PC-3 (cell line): ENCODE results near the gene KRTAP5-5. TPM values are rescaled to one million over a fixed set of nuclear protein-coding genes. Genes with fewer than 3 reads are reported as not detected.

Experiments used
- ATAC-seq: fragments of 200-7000 bp; cut with Tn5 transposase; 2 replicates; pipeline ENCODE4 v1.9.1; 2020; ENCODE audit warnings: mild to moderate bottlenecking, moderate library complexity
- BruUV-seq: library from RNA; stranded (reverse); fragments of 400-500 nt; replicated peaks from 2 replicates; lab custom pipeline; 2021; lab: Mats Ljungman, UMichigan
- CTCF ChIA-PET: fragments of 300-600 bp; sonication (Branson Sonifier 250); formaldehyde crosslinking; loops from one replicate; lab custom pipeline; 2022; ENCODE audit warnings: antibody characterized with exemption; lab: Charles Lee
- POLR2A ChIA-PET: fragments of 300-600 bp; sonication (Branson Sonifier 250); formaldehyde crosslinking; loops from one replicate; lab custom pipeline; 2022; ENCODE audit warnings: antibody characterized with exemption; ENCODE audit not compliant: unreplicated experiment; lab: Charles Lee
- DNase-seq: peaks from one replicate; pipeline ENCODE4 v3.0.0-alpha.2; 2015
- H2AFZ ChIP-seq: fragments of 300-600 bp; sonication (generic); 2 replicates; pipeline ENCODE4 v1.6.0; 2016; ENCODE audit warnings: antibody characterized with exemption, low read length
- H3F3A ChIP-seq: fragments of 300-600 bp; sonication (generic); one replicate; pipeline ENCODE4 v1.6.0; 2017; ENCODE audit warnings: antibody characterized with exemption, low read length, control low read depth, mild to moderate bottlenecking; ENCODE audit not compliant: unreplicated experiment
- H3K27ac ChIP-seq: fragments of 300-600 bp; sonication (generic); 2 replicates; pipeline ENCODE4 v1.5.1; 2016; ENCODE audit warnings: mild to moderate bottlenecking, low read length
- H3K27me3 ChIP-seq: fragments of 300-600 bp; sonication (generic); 2 replicates; pipeline ENCODE4 v1.6.1; 2016; ENCODE audit warnings: low read length, mixed read lengths
- H3K36me3 ChIP-seq: fragments of 300-600 bp; sonication (generic); 2 replicates; pipeline ENCODE4 v1.6.1; 2016; ENCODE audit warnings: low read depth, mixed run types, low read length, mixed read lengths
- H3K4me1 ChIP-seq: fragments of 300-600 bp; sonication (generic); 2 replicates; pipeline ENCODE4 v1.5.1; 2016; ENCODE audit warnings: low read length; ENCODE audit not compliant: insufficient read depth
- H3K4me2 ChIP-seq: fragments of 300-600 bp; sonication (generic); 2 replicates; pipeline ENCODE4 v1.6.0; 2016; ENCODE audit warnings: low read length
- H3K4me3 ChIP-seq: fragments of 300-600 bp; sonication (generic); 2 replicates; pipeline ENCODE4 v1.5.1; 2016; ENCODE audit warnings: mild to moderate bottlenecking, low read length, mixed read lengths
- H3K79me2 ChIP-seq: fragments of 300-600 bp; sonication (generic); 2 replicates; pipeline ENCODE4 v1.6.1; 2017; ENCODE audit warnings: low read length, mixed read lengths
- H3K9ac ChIP-seq: fragments of 300-600 bp; sonication (generic); 2 replicates; pipeline ENCODE4 v1.6.0; 2016; ENCODE audit warnings: mild to moderate bottlenecking, low read length
- H3K9me2 ChIP-seq: fragments of 300-600 bp; sonication (generic); replicated peaks from 2 replicates; pipeline ENCODE4 v1.6.1; 2016; ENCODE audit warnings: mixed run types, low read length, mixed read lengths
- H3K9me3 ChIP-seq: fragments of 300-600 bp; sonication (generic); 2 replicates; pipeline ENCODE4 v1.6.1; 2016; ENCODE audit warnings: low read length, mixed read lengths
- H4K20me1 ChIP-seq: fragments of 300-600 bp; sonication (generic); 2 replicates; pipeline ENCODE4 v1.6.1; 2016; ENCODE audit warnings: low read length, mixed read lengths
- EZH2 ChIP-seq: fragments of 300-600 bp; sonication (generic); IDR thresholded peaks from one replicate; pipeline ENCODE4 v1.6.1; 2017; ENCODE audit warnings: antibody characterized with exemption, mild to moderate bottlenecking, low read length; ENCODE audit not compliant: unreplicated experiment
- EZH2phosphoT487 ChIP-seq: fragments of 300-600 bp; sonication (generic); IDR thresholded peaks from 2 replicates; pipeline ENCODE4 v1.6.1; 2018; ENCODE audit warnings: mild to moderate bottlenecking, antibody characterized with exemption, low read length, borderline replicate concordance
- intact Hi-C: fragments of 100-400 bp; cut with micrococcal nuclease; formaldehyde crosslinking; loops from 2 replicates; pipeline ENCODE4 v1.9.0; 2023
- total RNA-seq: library from RNA; depleted of rRNA; stranded (reverse); fragments of >200 nt; gene quantifications from 2 replicates; pipeline ENCODE4 v1.2.3, GENCODE V29; 2014
- TF ChIP-seq, protein P1 (sequence below): fragments of 300-600 bp; sonication (generic); conservative IDR thresholded peaks from 2 replicates; pipeline ENCODE4 v1.5.1; 2017; ENCODE audit warnings: antibody characterized with exemption, low read depth, mild to moderate bottlenecking, low read length

Gene KRTAP5-5
- total RNA-seq, 1 experiment from 2014 or later, result not detected

GRCh38 chr11:1618231-1618630 is 11.3 kb upstream of the KRTAP5-5 start:
- H3K79me2 ChIP-seq, result no peaks in the 10 kb centered on the region
- no peak for ATAC-seq
- H3K27ac ChIP-seq, result no peak overlapping the region
- H3K9ac ChIP-seq, result no peak overlapping the region
- peaks cover 32% of the 10 kb centered on the region for H3K27me3 ChIP-seq
- H3K4me3 ChIP-seq, result no peak overlapping the region
- no peak for DNase-seq
- H3K9me2 ChIP-seq, result no peaks in the 10 kb centered on the region
- ChIA-PET CTCF (interaction anchor here (0.7 kb wide), 1 partner anchor 71 kb away, joined by 3 read pairs; no protein-coding TSS in a partner anchor), POLR2A (no interaction called here)
- no TSS peak for BruUV-seq
- no peaks in the 10 kb centered on the region for H4K20me1 ChIP-seq
- no peak for TF ChIP-seq EZH2phosphoT487
- TF ChIP-seq EZH2, result no peak
- TF ChIP-seq, protein P1, sequence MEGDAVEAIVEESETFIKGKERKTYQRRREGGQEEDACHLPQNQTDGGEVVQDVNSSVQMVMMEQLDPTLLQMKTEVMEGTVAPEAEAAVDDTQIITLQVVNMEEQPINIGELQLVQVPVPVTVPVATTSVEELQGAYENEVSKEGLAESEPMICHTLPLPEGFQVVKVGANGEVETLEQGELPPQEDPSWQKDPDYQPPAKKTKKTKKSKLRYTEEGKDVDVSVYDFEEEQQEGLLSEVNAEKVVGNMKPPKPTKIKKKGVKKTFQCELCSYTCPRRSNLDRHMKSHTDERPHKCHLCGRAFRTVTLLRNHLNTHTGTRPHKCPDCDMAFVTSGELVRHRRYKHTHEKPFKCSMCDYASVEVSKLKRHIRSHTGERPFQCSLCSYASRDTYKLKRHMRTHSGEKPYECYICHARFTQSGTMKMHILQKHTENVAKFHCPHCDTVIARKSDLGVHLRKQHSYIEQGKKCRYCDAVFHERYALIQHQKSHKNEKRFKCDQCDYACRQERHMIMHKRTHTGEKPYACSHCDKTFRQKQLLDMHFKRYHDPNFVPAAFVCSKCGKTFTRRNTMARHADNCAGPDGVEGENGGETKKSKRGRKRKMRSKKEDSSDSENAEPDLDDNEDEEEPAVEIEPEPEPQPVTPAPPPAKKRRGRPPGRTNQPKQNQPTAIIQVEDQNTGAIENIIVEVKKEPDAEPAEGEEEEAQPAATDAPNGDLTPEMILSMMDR, result no peak
- no peaks in the 10 kb centered on the region for H3K4me1 ChIP-seq
- H3F3A ChIP-seq, result no peaks in the 10 kb centered on the region
- H3K4me2 ChIP-seq, result no peak overlapping the region
- intact Hi-C loops, result no loop called here
- no peaks in the 10 kb centered on the region for H3K36me3 ChIP-seq
- no peak overlapping the region for H2AFZ ChIP-seq
- no peaks in the 10 kb centered on the region for H3K9me3 ChIP-seq

DNA sequence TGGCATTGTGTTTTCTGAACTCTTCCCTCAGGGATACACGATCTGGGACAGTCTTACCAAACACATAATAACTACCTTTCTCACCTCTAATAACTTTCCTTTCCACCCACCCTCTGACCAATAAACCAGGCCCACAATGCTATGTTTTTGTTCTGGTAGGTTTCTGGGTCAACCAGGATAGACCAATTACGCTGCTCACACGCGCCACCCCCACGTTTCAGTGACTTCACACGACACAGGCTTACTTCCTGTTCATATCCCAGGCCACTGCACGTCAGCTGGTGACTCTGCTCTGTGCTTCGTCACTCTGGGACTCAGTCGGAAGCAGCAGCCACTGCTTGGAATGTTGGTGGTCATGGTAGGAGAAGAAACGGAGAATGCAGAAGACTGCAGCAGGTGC is 10.1 kb upstream of the KRTAP5-5 start:
- Histone ChIP-seq H2AFZ (no peak overlapping the region), H3K36me3 (no peaks in the 10 kb centered on the region), H3F3A (no peaks in the 10 kb centered on the region), H3K4me3 (no peak overlapping the region), H3K9ac (no peak overlapping the region), H4K20me1 (no peaks in the 10 kb centered on the region), H3K9me2 (no peaks in the 10 kb centered on the region), H3K9me3 (no peaks in the 10 kb centered on the region), H3K27ac (no peak overlapping the region), H3K79me2 (no peaks in the 10 kb centered on the region), H3K4me1 (no peaks in the 10 kb centered on the region), H3K27me3 (peaks cover 24% of the 10 kb centered on the region), H3K4me2 (no peak overlapping the region)
- CTCF ChIA-PET, result interaction anchor here (0.6 kb wide), 1 partner anchor 24 kb away, joined by 7 read pairs; no protein-coding TSS in a partner anchor
- intact Hi-C loops, result no loop called here
- POLR2A ChIA-PET, result interaction anchor here (0.5 kb wide), 1 partner anchor 19 kb away, joined by 3 read pairs; no protein-coding TSS in a partner anchor
- TF ChIP-seq EZH2, result no peak
- TF ChIP-seq, protein P1, result no peak
- no peak for TF ChIP-seq EZH2phosphoT487
- no TSS peak for BruUV-seq
- ATAC-seq, result no peak
- DNase-seq, result no peak

DNA sequence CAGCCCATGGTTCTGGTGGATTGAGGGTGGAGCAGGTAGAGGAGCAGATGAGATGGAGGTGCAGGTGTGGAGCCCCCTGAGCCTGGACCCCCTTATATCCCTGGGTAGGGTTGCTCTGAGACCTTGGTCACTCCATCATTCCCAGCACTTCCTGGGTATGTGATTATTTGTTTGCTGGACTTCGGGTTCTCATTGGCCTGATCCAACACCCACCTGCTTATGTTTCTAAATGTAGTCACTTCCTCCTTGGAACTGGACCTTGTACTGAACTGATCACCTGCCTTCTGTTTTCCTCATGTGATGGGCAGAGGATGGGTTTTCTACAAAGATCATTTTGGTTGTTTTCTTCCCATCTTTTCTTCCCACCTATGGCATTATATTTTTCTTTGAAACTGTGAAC is 7.5 kb upstream of the KRTAP5-5 start, which contains the start of gene KRTAP5-4:
TSS of gene KRTAP5-4 (minus strand) at position 53 of the 400 bp plus-strand sequence. CDS start at position 8, 45 bp downstream.
- POLR2A ChIA-PET, result no interaction called here
- no peak for DNase-seq
- Histone ChIP-seq H3K9ac (no peak within 1 kb of the TSS), H3K4me2 (no peak within 1 kb of the TSS), H3K9me2 (no peaks in the 10 kb centered on the region), H3K4me3 (no peak within 1 kb of the TSS), H3K9me3 (no peaks in the 10 kb centered on the region), H3K79me2 (no peaks in the 10 kb centered on the region), H3K27me3 (peaks cover 17% of the 10 kb centered on the region; the same call in 1 of the 2 replicates), H2AFZ (no peak within 1 kb of the TSS), H3K27ac (no peak within 1 kb of the TSS), H4K20me1 (no peaks in the 10 kb centered on the region), H3K36me3 (no peaks in the 10 kb centered on the region), H3K4me1 (no peaks in the 10 kb centered on the region), H3F3A (no peaks in the 10 kb centered on the region)
- no TSS peak for BruUV-seq
- intact Hi-C loops, result no loop called here
- TF ChIP-seq, protein P1, result no peak
- TF ChIP-seq EZH2phosphoT487 (no peak), EZH2 (no peak)
- CTCF ChIA-PET, result no interaction called here
- ATAC-seq, result no peak
